ENCODE measurements around the gene PDPK1.

PDPK1 gene

GRCh38 chr16:2537451-2538379, at the start of gene PDPK1:
Gene PDPK1, plus strand, starts transcription at chr16:2538021. Its CDS starts 92 bp downstream, at chr16:2538113.
- peak; percentile 94 for DNase-seq

- no peak for DNase-seq
Measured at GRCh38 chr16:2489581-2489980, 48.2 kb upstream of the PDPK1 start.

- no peak for DNase-seq
Measured at GRCh38 chr16:2490190-2491105, 47.4 kb upstream of the PDPK1 start.

DNA sequence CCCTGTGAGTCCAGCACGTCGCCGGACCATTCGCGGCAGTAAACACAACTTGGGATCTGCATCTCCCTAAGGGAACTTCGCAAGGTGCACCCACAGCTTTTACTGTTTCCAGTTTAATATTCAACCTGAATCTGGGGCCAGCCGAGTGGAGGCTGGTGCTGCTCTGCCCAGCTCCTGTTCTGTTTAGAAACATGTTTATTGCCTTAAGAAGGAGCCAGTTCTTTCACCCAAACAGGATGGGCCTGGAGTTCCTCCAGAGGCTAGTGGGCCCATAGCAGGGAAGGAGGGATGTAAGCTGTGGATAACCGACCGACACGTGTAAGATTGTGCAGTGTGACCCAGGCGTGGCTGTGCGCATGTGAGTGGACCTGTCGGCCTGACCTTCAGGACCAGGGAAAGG, 45.5 kb upstream of the PDPK1 start:
- no peak for DNase-seq

GRCh38 chr16:2493605-2494004, 44.2 kb upstream of the PDPK1 start:
- DNase-seq: no peak

DNA sequence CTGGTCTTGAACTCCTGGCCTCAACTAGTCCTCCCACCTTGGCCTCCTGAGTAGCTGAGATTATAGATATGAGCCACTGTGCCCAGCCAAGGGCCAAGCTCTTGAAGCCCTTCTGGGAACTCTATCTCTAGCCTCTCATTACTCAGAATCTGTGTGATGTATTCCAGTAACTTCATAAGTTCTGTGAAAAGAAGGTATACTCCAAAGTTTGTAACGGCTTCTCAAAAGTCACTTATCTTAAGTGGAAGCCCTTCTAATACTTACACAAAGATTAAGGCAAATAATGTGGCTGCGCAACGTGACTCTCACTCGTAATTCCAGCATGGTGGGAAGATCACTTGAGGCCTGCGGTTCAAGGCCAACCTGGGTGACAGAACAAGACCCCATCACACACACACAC, 43.2 kb upstream of the PDPK1 start:
- no peak for DNase-seq

- DNase-seq: no peak
Measured at GRCh38 chr16:2495041-2495440, 42.8 kb upstream of the PDPK1 start.

- DNase-seq: no peak
Measured at GRCh38 chr16:2496223-2497115, 41.4 kb upstream of the PDPK1 start.

GRCh38 chr16:2497116-2497630, 40.6 kb upstream of the PDPK1 start:
- no peak for DNase-seq

- DNase-seq: no peak
Measured at GRCh38 chr16:2497695-2498484, 39.9 kb upstream of the PDPK1 start.

- DNase-seq: no peak
Measured at GRCh38 chr16:2498531-2499253, 39.1 kb upstream of the PDPK1 start.

DNA sequence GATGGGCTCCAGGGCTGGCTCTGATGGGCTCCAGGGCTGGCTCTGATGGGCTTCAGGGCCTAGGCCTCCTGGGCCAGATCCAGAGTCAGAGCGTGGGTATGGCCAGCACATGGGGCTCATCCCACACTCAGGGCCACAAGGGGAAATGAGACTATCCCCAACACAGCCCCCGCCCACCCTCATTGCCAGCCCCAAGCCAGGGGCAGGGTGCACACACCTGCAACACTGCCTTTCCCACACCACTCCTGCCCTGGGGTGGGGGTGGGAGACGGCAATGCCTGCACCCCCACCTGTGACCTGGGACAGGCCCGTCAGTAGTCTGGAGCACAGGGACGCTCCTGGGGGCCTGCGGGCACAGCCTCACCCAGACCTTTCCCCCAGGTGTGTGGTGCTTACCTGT, 38.4 kb upstream of the PDPK1 start:
- no peak for DNase-seq

GRCh38 chr16:2499890-2500429, 37.9 kb upstream of the PDPK1 start:
- DNase-seq: no peak

GRCh38 chr16:2500430-2500917, 37.3 kb upstream of the PDPK1 start:
- no peak for DNase-seq

DNA sequence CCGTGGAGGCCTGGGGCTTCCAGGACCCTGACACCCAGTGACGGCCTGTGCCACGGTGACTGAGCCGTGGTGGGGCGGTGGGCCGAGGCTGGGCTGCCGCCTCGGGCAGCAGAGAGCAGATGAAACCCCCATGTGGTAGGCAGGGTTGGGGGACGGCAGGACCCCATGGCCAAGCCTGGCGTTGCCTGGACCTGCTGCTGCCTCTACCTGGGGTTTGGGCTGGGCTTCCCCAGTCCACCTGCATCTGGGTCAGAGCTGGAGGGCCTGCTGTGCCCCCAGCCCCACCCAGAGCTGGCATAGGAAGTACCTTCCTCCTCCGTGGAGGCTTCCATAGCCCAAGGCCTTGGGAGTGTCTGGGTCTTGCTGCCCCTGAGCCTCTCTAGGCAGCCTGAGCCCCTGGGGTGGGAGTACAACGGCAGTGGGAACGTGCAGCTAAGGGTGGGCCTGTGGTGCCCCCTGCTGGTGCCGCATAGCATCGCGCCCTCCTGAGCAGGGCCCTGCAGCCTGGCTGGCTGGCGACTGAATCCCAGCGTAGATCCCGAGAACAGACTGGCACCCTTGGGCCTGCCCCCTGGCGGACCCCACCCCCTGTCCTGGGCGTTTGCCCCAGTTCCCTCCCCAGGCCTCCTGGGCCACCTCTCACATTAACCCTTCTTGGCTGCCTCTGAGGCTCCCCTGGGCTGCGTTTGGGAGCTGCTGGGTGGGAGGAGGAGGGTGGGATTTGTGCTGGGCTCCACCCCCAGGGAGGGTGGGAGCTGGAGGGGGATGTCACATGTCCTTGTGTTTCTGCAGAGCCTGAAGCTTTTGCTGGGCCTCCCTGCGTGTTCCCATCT, 36.7 kb upstream of the PDPK1 start:
- peak; percentile 94 for DNase-seq

DNA sequence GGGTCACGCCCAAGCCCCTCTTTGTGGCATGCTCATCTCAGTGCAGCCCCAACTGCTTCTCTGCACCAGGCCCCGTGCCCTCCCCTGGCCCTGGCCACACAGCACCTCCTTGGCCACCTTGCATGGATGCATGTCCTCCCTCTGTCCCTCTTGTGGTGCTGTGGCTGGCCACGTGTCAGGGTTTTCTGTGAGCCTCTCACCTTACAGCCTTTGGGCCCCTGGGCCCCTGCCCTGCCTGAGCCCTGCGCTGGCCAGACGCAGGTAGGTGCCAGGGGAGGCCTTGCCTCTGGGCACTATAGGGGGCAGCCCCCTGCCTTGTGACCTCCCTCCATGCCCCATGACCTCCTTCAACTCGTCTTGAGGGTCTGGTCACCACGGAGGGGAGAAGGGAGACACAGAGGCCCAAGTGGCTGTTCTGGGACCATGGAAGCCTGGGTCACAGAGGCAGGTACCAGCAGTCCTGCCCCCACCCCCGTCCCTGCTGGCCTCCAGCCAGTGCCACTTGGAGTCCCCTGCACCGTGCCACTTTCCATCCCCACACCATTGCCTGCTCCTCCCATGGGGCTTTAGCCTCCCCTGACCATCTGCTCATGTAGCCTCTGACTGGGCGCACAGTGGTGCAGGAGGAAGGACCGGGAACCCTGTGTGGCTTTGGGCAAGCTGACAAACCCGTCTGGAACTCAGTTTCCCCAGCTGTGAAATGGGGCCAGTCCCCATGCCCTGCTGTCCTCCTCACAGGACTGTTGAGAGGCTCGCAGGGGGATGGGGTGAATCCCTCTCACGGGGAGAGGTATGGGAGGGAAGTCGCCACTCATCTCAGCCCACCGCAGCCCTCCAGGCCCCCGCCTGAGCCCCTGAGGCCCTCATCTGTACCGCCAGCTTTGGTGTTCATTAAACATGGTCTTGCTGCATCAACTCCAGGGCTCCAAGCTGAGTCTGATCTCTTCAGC, 35.6 kb upstream of the PDPK1 start:
- DNase-seq: no peak

DNA sequence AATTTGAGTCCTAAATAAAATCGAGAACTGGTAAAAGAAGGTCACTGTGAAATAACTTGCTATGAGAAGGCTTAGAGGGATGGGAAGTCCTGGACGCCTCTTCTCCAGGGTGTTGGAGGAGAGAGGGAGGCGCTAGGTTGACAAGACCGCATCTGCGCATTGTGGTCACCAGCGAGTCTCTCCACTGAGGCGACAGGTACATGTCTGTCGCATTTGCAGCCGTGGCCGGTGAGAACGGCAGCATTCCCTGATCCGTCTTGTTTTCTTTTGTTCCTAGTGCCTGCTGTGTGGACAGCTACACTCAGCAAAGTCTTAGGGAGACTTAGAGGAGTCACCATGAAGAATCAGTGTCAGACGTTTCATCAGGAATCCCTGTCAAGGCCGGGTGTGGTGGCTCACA, 32.1 kb upstream of the PDPK1 start:
- DNase-seq: no peak

DNA sequence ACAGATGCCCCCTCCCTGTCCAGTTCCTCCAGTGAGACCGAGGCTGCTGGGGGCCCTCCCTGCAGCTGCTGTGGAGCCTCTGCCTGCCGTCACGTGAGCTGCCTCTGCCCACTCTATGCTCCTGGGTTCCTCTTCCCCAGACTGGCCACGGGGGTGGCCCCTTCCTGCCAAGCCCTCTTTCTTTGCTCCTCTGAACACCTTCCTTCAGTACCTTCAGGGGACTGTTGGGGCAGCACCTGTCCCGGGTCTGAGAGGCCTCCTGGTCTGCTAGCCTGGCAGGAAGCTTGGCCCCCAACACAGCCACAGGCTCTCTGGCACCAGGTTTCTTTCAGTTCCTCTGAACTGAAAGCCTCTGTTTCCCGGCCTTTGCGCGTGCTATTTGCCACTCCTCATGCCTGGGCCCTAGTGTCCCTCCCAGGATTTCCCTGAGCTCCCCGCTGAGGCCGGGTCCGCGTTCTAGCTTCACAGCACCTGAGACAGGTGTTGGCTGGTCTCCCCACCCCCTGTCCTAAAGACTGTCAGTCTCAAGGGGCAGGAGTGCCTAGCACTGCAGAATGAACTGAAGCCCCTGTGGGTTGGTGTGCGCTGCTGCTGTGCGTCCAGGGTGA, 30.7 kb upstream of the PDPK1 start:
- DNase-seq: no peak

All from activated CD8-positive, alpha-beta memory T cell treated with anti-CD3 and anti-CD28 coated beads, Interleukin-2, amount 50 U/mL, for 48 hours (primary cell).